ENCODE measurements around the gene G0S2.

The G0S2 gene

GRCh38 chr1:209672705-209673630 lies 2.2 kb upstream of the G0S2 start:
- Histone ChIP-seq H3K4me2 (ENCODE audit: low read length) (no peak overlapping the region), H3K27ac (ENCODE audit: low read depth, low read length) (no peak overlapping the region), H3K9me2 (replicated peaks; ENCODE audit: control insufficient read depth, low read length) (no peaks in the 10 kb centered on the region), H3K4me3 (ENCODE audit: low read length) (no peak overlapping the region), H3K4me1 (ENCODE audit: control insufficient read depth, low read length) (no peaks in the 10 kb centered on the region), H4K20me1 (ENCODE audit: control insufficient read depth, insufficient read depth, low read depth, low read length) (no peaks in the 10 kb centered on the region), H3K36me3 (ENCODE audit: control insufficient read depth, low read length) (no peaks in the 10 kb centered on the region), H3K27me3 (ENCODE audit: control insufficient read depth, low read length) (no peaks in the 10 kb centered on the region; the same call in 1 of the 2 replicates), H3K79me2 (ENCODE audit: control insufficient read depth, low read length) (no peaks in the 10 kb centered on the region), H3K9me3 (ENCODE audit: control insufficient read depth, insufficient read depth, low read length) (no peaks in the 10 kb centered on the region), H3F3A (ENCODE audit: control insufficient read depth, insufficient read depth) (no peaks in the 10 kb centered on the region)
- TF ChIP-seq CTCF (IDR thresholded peaks at IDR 0.05; ENCODE audit: low read depth, low read length, poor library complexity, severe bottlenecking) (no peak), EZH2phosphoT487 (IDR thresholded peaks at IDR 0.05; ENCODE audit: borderline replicate concordance, low read length) (no peak)

- H3K4me3 ChIP-seq (ENCODE audit: low read length) = no peak overlapping the region
- no peak overlapping the region for H3K4me2 ChIP-seq (ENCODE audit: low read length)
- H3K27me3 ChIP-seq (ENCODE audit: control insufficient read depth, low read length) = peaks cover 4% of the 10 kb centered on the region; the same call in 1 of the 2 replicates
- H3K36me3 ChIP-seq (ENCODE audit: control insufficient read depth, low read length) = no peaks in the 10 kb centered on the region
- no peaks in the 10 kb centered on the region for H3K4me1 ChIP-seq (ENCODE audit: control insufficient read depth, low read length)
- no peak for TF ChIP-seq EZH2phosphoT487 (IDR thresholded peaks at IDR 0.05; ENCODE audit: borderline replicate concordance, low read length)
- no peak for TF ChIP-seq CTCF (IDR thresholded peaks at IDR 0.05; ENCODE audit: low read depth, low read length, poor library complexity, severe bottlenecking)
- no peaks in the 10 kb centered on the region for H3F3A ChIP-seq (ENCODE audit: control insufficient read depth, insufficient read depth)
- H3K9me3 ChIP-seq (ENCODE audit: control insufficient read depth, insufficient read depth, low read length) = no peaks in the 10 kb centered on the region
- no peak overlapping the region for H3K27ac ChIP-seq (ENCODE audit: low read depth, low read length)
- no peaks in the 10 kb centered on the region for H3K9me2 ChIP-seq (replicated peaks; ENCODE audit: control insufficient read depth, low read length)
- H3K79me2 ChIP-seq (ENCODE audit: control insufficient read depth, low read length) = no peaks in the 10 kb centered on the region
- no peaks in the 10 kb centered on the region for H4K20me1 ChIP-seq (ENCODE audit: control insufficient read depth, insufficient read depth, low read depth, low read length)
These were observed 1.4 kb upstream of the G0S2 start for GRCh38 chr1:209673631-209674417.

GRCh38 chr1:209675565-209676154 lies 448 bp downstream of the G0S2 start:
- Histone ChIP-seq H3F3A (ENCODE audit: control insufficient read depth, insufficient read depth) (no peaks in the 10 kb centered on the region), H3K27me3 (ENCODE audit: control insufficient read depth, low read length) (peaks cover 6% of the 10 kb centered on the region; the same call in 1 of the 2 replicates), H3K9me3 (ENCODE audit: control insufficient read depth, insufficient read depth, low read length) (no peaks in the 10 kb centered on the region), H3K9me2 (replicated peaks; ENCODE audit: control insufficient read depth, low read length) (no peaks in the 10 kb centered on the region), H3K4me1 (ENCODE audit: control insufficient read depth, low read length) (no peaks in the 10 kb centered on the region), H3K4me2 (ENCODE audit: low read length) (no peak overlapping the region), H4K20me1 (ENCODE audit: control insufficient read depth, insufficient read depth, low read depth, low read length) (no peaks in the 10 kb centered on the region), H3K36me3 (ENCODE audit: control insufficient read depth, low read length) (no peaks in the 10 kb centered on the region), H3K79me2 (ENCODE audit: control insufficient read depth, low read length) (no peaks in the 10 kb centered on the region), H3K4me3 (ENCODE audit: low read length) (no peak overlapping the region), H3K27ac (ENCODE audit: low read depth, low read length) (no peak overlapping the region)
- TF ChIP-seq EZH2phosphoT487 (IDR thresholded peaks at IDR 0.05; ENCODE audit: borderline replicate concordance, low read length) (no peak), CTCF (IDR thresholded peaks at IDR 0.05; ENCODE audit: low read depth, low read length, poor library complexity, severe bottlenecking) (no peak)
